TTC549 (cell line): ENCODE measurements around the gene OR6S1.

Source experiments
- FAIRE-seq: peaks from 2 replicates; lab custom pipeline; 2012; peaks lifted over from hg19 to GRCh38; lab: Jason Lieb, UNC

Gene OR6S1

DNA sequence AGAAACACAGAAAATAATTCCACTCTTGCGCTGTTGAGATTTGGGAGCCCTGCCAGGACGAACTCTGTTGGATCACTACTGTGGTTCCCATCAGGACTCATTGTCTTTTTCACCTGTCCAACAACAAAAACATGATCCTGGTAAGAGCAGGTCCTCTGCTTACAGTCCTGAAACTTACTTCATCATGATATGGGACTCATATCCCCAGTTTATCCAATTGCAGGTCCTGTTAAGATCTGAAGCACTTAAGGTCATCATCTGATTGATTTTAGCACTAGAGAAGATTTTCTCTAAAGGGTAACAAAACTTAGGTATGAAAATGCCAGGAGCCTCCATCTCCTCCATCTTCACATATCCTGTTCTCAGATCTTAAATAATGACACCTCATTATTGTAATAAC is at the start of gene OR6S1:
Gene OR6S1 (minus strand): TSS at position 101 of the 400 bp plus-strand sequence. CDS start 0 bp downstream, at position 101.
- no peak for FAIRE-seq

DNA sequence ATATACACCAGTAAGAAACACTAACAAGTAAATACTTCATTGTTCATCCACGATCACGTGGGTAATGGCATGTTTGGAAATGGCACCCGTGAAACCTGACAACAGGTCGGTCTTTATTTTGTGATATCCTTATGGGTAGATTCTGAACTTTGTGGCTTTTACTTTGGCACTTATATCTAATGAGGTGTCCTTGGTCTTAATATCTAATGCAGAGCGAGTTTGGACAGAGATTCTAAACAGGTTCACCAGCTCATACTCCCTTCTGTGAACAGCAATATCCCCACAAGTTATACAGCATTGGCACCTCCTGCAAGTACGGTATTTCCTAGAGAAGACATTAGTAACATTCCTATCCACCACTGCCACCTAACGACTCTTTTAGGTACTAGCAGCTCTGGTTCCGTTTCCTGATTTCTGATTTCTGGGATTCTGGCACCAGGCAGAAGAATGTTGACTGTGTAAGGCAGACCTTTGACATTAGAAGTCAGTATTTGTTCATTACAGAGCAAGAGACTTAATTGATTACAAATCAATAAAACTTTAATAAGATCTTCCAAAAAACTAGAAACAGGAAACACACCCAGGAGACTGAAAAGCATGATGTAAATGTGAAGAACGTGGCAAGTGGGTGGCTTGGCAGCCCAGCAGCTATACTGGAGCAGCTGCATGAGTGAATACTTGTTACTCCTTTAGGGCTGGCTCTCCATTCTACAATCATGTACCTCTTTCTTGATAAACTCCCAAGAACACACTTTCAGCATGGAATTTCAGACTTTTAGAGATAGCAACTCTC is 49.6 kb upstream of the OR6S1 start:
- peak; percentile 77 for FAIRE-seq

DNA sequence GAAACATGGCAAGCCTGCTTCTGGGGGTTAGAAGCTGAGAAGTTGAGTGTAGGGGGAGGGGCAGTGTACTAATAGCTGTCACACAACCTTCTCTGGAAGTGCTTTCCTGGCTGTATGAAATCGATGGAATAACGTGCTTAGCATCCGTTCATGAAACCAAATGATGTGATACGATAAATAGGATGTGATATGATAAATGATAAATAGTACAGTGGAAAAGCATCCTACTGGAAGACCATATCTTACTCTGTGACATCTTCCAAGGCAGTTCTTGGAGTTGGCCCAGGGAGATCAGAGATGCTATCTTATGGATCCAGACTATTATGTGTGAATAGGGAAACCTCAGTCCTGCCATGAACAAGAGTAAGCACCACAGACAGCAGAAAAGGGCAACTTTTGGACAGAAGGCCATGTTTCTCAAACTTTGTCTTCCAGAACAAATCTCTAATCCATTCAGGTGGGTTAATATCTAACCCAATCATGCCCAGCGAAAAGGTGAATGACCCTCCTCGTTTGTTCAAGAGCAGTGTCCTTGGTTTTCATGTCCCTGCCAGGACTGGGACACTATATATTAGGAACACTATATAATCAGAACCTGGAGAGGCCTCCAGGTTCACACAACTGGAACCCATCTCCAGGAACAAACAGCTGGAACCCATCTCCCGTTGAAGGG is 46.8 kb upstream of the OR6S1 start, which contains the start of gene ANG:
Gene ANG (plus strand): TSS at position 598 of the 673 bp plus-strand sequence. CDS start 4,801 bp downstream, outside the sequence.
- FAIRE-seq: no peak

GRCh38 chr14:20687362-20688166 is 46.1 kb upstream of the OR6S1 start:
- no peak for FAIRE-seq

DNA sequence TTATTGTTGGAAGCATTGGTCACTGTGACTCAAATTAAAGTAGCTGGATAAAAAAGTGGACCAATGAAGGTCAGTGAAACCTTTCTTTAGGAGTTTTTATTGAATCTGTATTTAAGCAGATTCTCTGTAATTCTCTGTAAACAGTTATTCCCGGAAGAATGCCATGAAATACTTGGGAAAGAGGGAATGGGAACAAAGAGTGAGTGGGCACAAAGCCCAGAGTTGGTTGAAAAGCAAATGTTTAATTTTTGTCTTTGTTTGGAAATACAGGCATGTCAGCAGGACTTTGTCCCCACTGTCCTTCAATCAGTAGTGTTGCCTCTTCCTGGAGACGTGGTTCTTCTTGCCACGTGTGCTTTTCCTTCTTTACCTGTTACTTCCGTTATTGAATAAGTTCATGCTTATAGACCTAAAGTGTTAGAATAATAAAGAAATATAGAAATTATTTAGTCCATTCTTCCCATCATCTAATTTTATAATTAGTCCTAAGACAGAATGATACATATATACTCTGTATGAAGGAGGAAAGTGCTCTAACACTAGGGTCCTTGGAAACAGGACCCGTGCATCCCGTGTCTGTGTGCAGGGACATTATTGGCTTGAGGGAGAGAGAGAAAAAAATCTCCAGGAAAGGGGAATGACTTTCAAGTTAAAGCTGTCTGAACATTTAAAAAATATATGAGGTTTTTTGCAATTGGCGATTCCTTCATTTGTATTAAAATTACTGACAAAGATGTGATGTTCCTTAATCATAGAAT is 45.1 kb upstream of the OR6S1 start:
- FAIRE-seq: no peak

- FAIRE-seq: no peak
These were observed 43.4 kb upstream of the OR6S1 start for GRCh38 chr14:20684662-20685456.

- FAIRE-seq: no peak
These were observed 42.6 kb upstream of the OR6S1 start, which contains the start of gene RNASE4 for GRCh38 chr14:20683891-20684661. RNASE4 (plus strand) TSS chr14:20684560; CDS start chr14:20699372, 14,812 bp downstream.

- peak; percentile 34 for FAIRE-seq
These were observed 41.8 kb upstream of the OR6S1 start for GRCh38 chr14:20683125-20683890.

DNA sequence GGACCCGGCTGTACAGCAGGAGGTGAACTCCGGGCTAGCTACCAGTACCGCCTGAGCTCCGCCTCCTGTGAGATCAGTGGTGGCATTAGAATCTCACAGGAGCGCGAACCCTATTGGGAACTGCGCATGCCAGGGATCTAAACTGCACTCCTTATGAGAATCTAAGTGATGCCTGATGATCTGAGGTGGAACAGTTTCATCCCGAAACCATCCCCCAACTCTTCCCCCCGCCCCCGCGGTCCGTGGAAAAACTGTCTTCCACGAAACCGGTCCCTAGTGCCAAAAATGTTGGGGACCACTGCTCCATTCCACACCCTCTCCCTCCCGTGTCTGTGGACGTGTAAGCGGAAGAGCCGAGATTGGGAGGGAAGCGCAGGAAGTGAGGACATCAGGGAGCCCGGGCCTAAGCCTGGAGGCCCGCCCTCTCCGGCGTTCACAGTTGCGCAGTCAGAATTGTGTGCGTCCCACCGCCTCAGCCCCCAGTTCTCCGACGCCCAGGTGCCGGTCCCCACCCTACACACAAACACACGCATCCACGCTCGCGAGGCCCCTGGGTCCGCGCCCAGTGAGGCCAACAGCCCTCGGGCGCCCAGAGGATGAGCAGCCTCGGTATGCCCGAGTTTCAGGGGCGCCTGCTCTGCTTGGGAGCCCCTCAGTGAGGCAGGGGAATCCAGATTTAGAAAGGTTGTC is 41.1 kb upstream of the OR6S1 start:
- no peak for FAIRE-seq

DNA sequence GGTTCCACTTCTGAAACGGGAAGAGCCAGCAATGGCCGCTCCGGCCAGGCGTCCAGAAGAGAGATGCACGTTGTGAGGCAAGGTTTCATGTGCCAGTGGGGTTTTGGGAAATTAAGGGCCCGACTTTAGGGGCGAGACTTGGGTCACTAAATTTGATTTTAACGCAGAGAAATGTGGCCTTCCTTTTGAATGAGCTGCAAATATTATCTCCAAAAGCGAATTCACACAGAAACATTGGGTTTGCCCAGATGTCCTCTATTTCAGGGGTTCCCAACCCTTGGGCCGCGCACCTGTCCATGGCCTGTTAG is 40.6 kb upstream of the OR6S1 start:
- FAIRE-seq: no peak

DNA sequence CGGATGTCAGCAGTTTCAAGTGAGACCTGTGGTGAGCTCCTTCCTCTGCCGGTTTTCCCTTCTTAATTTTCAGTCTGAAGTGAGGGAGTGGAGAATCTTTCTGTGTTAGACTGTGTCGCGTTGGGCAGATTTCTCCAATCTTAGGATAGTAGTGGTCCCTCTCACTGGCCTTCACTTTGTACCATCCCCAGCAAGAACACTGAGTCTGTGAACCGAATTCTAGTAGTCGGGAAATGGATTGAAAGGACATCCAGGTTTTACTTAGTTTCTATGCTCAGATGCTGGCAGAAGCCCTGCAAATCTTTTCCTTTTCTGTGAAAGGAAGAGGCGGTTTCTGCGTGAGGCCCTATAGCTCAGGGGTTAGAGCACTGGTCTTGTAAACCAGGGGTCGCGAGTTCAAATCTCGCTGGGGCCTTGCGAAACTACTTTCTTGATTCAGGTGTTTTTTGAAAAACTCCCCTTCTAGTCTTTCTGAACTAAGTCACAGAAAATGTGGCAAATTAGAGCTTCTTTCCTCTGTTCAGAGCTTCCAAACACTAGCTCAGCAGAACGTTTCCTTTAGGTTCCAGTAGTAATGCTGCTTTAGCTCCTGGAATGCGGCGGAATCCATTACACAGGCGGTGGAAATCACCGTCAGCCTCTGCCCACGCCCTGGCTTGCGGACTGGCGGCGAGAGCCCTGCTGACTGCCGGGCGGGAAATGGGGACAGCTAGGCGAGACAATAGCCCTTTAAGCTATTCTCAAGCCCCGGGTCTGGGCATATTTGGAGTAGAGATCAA is 40.0 kb upstream of the OR6S1 start:
- peak; percentile 48 for FAIRE-seq

DNA sequence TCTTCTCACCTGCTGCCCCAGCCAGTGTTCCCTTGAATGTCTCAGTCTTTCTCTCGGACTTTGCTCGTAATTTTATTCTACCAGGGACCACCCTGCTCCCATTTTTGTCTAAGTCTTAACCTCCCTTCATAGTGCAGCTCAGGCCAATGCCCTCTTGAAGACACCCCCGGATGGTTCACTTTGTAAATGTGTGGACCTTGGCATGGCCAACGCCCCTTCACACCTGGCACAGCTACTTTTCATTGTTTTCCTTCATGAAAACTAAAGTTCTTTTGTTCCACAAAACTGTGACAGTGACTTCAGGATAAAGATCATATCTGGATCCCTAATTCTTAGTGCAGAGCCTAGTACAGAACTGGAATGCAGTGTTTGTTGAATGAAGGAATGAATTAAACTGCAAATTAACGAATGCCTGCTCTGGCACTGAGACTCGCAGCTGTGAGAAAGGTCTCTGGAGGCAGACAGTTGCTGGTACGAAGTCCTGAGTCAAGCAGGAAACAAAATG is 39.4 kb upstream of the OR6S1 start:
- no peak for FAIRE-seq

DNA sequence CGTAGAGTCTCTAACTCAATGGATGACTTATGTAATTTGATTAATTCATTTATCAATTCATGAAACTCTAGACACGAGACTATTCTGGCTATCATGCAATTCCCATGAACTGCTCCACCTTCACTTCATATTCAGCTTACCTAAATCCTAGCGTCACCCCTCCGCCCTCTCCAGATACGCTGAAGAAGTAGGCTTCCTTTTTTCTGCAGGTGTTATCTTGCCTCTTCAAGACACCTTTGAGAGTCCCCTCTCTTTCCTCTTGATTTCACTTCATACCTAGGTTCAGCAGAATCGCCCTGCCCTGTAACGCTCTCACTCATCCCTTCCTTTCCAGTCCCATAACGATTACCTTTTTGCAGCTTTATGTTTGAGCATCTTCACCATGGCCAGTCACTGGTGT is 38.9 kb upstream of the OR6S1 start:
- FAIRE-seq: no peak

DNA sequence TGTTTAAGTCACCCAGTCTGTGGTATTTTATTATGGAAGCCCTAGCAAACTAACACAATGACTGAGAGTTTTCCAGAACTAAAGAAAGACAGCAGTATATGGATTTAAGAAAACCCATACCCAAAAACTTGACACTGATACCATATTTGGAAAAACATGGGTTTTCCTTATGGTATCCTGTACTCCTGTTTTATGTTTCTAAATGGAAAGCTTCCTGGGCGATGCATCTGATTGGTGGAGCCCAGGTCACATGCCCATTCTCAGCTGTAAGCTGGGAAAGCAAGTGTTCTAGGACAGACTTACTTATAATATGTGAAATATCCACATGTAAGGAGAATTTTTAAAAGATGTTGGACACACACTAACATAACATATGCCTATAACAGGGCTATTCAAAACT is 38.4 kb upstream of the OR6S1 start:
- no peak for FAIRE-seq

GRCh38 chr14:20676072-20676471 is 34.6 kb upstream of the OR6S1 start:
- FAIRE-seq: no peak

DNA sequence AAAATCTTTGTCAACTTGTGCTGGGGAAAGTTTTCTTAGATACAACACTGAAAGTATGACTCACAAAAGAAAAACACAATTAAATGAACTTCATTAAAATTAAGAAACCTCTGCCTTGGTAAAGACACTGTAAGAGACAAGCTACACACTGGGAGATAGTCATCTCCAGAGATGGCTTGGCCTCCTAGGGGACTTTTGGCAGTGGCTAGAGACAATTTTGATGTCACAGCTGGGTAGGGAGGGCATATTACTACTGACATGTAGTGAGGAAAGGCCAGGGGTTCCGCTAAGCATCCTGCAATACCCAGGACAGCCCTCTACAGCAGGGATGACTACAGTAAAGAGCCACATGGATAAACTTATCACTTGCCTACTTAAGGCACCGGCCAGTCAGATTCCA is 34.2 kb upstream of the OR6S1 start:
- FAIRE-seq: no peak

DNA sequence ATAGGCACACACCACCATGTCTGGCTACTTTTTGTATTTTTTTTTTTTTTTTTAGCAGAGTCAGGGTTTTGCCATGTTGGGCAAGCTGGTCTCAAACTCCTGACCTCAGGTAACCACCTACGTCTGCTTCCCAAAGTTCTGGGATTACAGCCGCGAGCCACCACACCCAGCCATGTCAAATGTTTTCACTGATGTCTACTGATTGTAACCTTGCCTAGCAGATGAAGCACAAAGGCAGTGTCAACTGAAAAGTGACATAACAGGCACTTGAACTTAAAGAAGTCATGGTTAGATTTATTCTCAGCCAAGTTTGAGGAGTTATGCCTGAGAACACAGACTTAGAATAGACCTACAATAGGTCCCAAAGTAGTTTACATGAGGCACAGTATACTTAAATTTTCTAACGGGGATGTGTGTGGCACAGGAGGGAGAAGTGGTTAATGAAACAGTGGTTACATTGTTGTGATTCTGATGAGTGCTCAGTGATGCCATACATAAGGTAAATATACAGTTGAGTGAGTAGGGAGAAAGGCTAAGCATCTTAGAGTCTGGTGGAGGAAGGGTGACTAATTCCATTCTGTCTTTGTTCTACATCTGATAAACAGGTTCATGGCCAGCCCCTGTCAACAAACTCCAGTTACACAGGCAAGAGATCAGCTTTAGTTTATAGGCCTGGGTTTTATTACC is 30.2 kb upstream of the OR6S1 start:
- FAIRE-seq: no peak
